HepG2 (cell line): ENCODE results near the gene CAMSAP3. TPM values are rescaled to one million over a fixed set of nuclear protein-coding genes. Genes with fewer than 3 reads are reported as not detected.
A peak's percentile ranks its signal among the peaks of the same experiment; 100 is the strongest.

Experiments used
- E2F5 ChIP-seq: sonication (generic); formaldehyde crosslinking; conservative IDR thresholded peaks from 2 replicates; pipeline ENCODE4 v1.4.0; 2020; ENCODE audit warnings: missing genetic modification reagents
- FOXK2 ChIP-seq: fragments of 450-650 bp; IDR thresholded peaks from 2 replicates; pipeline ENCODE4 v1.6.1; 2016
- NCOA2 ChIP-seq: sonication (generic); formaldehyde crosslinking; IDR thresholded peaks from 2 replicates; pipeline ENCODE4 v1.8.0; 2022; ENCODE audit warnings: inconsistent platforms
- PTBP1 ChIP-seq: fragments of 200-400 bp; formaldehyde crosslinking; IDR thresholded peaks from 2 replicates; pipeline ENCODE4 v1.6.1; 2018; ENCODE audit warnings: low read length, low read depth; ENCODE audit not compliant: poor library complexity, severe bottlenecking
- SOX13 ChIP-seq, 3 experiments: fragments of 450-650 bp in 1 of 3; sonication (generic) in 1 of 3; formaldehyde crosslinking in 1 of 3; IDR thresholded peaks in 2 of 3; conservative IDR thresholded peaks in 1 of 3; 2 replicates each; pipeline versions ENCODE4 v1.5.0 to v1.6.1; 2016 to 2020; ENCODE audit warnings: antibody characterized with exemption in 1 of 3, mild to moderate bottlenecking in 1 of 3, missing compliant biosample characterization in 1 of 3, missing genetic modification reagents in 1 of 3, moderate library complexity in 1 of 3
- XRCC5 ChIP-seq: fragments of 200-400 bp; formaldehyde crosslinking; optimal IDR thresholded peaks from 2 replicates; pipeline ENCODE3; 2017; ENCODE audit warnings: mild to moderate bottlenecking, low read length
- ZFYVE20 ChIP-seq: sonication (generic); formaldehyde crosslinking; IDR thresholded peaks from 2 replicates; pipeline ENCODE4 v1.8.0; 2023; ENCODE audit warnings: low read depth, mild to moderate bottlenecking, moderate library complexity, missing genetic modification reagents, borderline replicate concordance
- ZNF263 ChIP-seq: sonication (generic); formaldehyde crosslinking; IDR thresholded peaks from 2 replicates; pipeline ENCODE4 v1.4.0; 2020; ENCODE audit warnings: missing genetic modification reagents
- ZNF292 ChIP-seq: sonication (generic); formaldehyde crosslinking; IDR thresholded peaks from 2 replicates; pipeline ENCODE4 v1.8.1; 2022; ENCODE audit warnings: mild to moderate bottlenecking, low read depth, missing genetic modification reagents, borderline replicate concordance
- ZNF446 ChIP-seq: sonication (generic); formaldehyde crosslinking; IDR thresholded peaks from 2 replicates; pipeline ENCODE4 v1.5.0; 2020; ENCODE audit warnings: mild to moderate bottlenecking, missing genetic modification reagents
- ZNF557 ChIP-seq: sonication (generic); formaldehyde crosslinking; IDR thresholded peaks from 2 replicates; pipeline ENCODE4 v1.4.0; 2020; ENCODE audit warnings: missing genetic modification reagents
- ZNF704 ChIP-seq: sonication (generic); formaldehyde crosslinking; IDR thresholded peaks from 2 replicates; pipeline ENCODE4 v1.8.1; 2023; ENCODE audit warnings: mild to moderate bottlenecking, inconsistent platforms, moderate library complexity, missing genetic modification reagents, borderline replicate concordance
- ZNF879 ChIP-seq: sonication (generic); formaldehyde crosslinking; IDR thresholded peaks from 2 replicates; pipeline ENCODE4 v1.8.1; 2023; ENCODE audit warnings: missing genetic modification reagents
- polyA plus RNA-seq, 8 experiments: library from polyadenylated mRNA; depleted of rRNA in 3 of 8; stranded (reverse) in 7 of 8; unstranded in 1 of 8; fragments of >200 nt; fragmentation: Illumina TruSeq in 4 of 8; extraction: Trizol in 4 of 8; gene quantifications; 2 replicates each; pipeline versions ENCODE4 v1.2.1 to v1.2.3, GENCODE V29; 2011 to 2016; ENCODE audit warnings: low read depth in 4 of 8, missing spikeins in 1 of 8, mixed read lengths in 1 of 8; ENCODE audit not compliant: insufficient read depth in 1 of 8
- total RNA-seq, 5 experiments: library from RNA; depleted of rRNA; stranded (reverse); fragments of >200 nt; fragmentation: Illumina TruSeq; extraction: Trizol; gene quantifications; 2 replicates each; pipeline ENCODE4 v1.2.3, GENCODE V29; 2016; ENCODE audit warnings: low read depth in 1 of 5
- TF ChIP-seq, protein P1 (sequence below): sonication (generic); formaldehyde crosslinking; IDR thresholded peaks from 2 replicates; pipeline ENCODE4 v1.4.0; 2020; ENCODE audit warnings: mild to moderate bottlenecking, missing genetic modification reagents
- TF ChIP-seq, protein P2 (sequence below), 2 experiments: sonication (generic) in 1 of 2; formaldehyde crosslinking in 1 of 2; IDR thresholded peaks; 2 replicates each; pipeline versions ENCODE4 v1.5.1 to v1.6.1; 2011 to 2020; ENCODE audit warnings: borderline replicate concordance in 1 of 2, low read depth in 1 of 2, low read length in 1 of 2, mild to moderate bottlenecking in 1 of 2, missing genetic modification reagents in 1 of 2, moderate library complexity in 1 of 2

The CAMSAP3 gene
- total and polyA plus RNA-seq, 2 of the 13 experiments (the other 11 are each of a cell fraction or from before 2014, with no cell fraction given): 10.8 to 11.8 TPM

GRCh38 chr19:7636691-7637373 lies 41.2 kb downstream of the CAMSAP3 start, which contains the start of gene STXBP2 (continued):
- TF ChIP-seq, protein P1, sequence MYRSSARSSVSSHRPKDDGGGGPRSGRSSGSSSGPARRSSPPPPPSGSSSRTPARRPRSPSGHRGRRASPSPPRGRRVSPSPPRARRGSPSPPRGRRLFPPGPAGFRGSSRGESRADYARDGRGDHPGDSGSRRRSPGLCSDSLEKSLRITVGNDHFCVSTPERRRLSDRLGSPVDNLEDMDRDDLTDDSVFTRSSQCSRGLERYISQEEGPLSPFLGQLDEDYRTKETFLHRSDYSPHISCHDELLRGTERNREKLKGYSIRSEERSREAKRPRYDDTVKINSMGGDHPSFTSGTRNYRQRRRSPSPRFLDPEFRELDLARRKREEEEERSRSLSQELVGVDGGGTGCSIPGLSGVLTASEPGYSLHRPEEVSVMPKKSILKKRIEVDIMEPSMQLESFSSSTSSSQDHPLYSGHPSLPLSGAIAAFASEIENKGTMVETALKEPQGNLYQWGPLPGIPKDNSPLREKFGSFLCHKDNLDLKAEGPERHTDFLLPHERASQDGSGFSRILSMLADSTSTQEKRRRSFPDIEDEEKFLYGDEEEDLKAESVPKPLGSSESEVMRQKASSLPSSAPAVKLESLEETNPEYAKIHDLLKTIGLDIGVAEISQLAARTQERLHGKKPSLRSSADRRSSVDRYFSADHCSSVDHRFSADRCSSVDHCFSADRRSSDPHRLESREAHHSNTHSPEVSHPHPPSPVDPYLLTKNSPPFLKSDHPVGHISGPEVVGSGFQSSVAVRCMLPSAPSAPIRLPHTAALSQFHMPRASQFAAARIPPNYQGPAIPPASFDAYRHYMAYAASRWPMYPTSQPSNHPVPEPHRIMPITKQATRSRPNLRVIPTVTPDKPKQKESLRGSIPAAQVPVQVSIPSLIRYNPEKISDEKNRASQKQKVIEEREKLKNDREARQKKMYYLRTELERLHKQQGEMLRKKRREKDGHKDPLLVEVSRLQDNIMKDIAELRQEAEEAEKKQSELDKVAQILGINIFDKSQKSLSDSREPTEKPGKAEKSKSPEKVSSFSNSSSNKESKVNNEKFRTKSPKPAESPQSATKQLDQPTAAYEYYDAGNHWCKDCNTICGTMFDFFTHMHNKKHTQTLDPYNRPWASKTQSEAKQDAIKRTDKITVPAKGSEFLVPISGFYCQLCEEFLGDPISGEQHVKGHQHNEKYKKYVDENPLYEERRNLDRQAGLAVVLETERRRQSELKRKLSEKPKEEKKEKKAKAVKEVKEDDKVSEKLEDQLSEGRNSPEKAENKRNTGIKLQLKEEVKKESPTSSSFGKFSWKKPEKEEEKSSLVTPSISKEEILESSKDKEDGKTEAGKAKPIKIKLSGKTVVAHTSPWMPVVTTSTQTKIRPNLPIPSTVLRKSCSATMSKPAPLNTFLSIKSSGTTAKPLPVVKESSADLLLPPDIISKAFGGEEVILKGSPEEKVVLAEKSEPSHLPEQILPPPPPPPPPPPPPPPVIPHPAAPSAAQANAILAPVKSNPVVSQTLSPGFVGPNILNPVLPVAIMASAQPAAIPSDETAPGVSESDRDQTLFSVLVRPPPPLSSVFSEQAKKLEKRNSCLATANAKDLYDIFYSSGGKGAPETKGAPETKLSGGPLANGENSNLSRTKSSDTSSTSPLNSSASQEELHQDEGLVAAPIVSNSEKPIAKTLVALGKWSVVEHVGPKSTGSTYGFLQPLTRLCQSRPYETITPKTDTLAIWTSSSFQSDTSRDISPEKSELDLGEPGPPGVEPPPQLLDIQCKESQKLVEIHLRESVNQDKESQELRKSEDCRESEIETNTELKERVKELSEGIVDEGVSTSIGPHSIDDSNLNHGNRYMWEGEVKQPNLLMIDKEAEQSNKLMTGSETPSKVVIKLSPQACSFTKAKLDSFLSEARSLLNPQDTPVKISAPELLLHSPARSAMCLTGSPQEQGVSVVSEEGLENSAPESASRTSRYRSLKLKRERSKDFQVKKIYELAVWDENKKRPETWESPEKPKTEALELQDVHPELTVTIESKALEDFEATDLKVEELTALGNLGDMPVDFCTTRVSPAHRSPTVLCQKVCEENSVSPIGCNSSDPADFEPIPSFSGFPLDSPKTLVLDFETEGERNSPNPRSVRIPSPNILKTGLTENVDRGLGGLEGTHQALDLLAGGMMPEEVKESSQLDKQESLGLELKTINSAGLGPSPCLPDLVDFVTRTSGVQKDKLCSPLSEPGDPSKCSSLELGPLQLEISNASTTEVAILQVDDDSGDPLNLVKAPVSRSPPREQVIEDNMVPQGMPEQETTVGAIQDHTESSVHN: no peak
- no peak for TF ChIP-seq E2F5 (CRISPR knock-in tag)
- 0 out of 2 replicates have a peak, but pooled peaks have one; percentile 70 for TF ChIP-seq ZNF446 (CRISPR knock-in tag)
- TF ChIP-seq SOX13 (IDR thresholded peaks at IDR 0.05): no peak
- no peak for TF ChIP-seq SOX13 (CRISPR knock-in tag; conservative IDR thresholded peaks at IDR 0.05 in 1 of 2, IDR thresholded peaks at IDR 0.05 in 1 of 2)
- peak; percentile 82 for TF ChIP-seq ZNF704
- TF ChIP-seq PTBP1: no peak
- 0 out of 2 replicates have a peak, but pooled peaks have one; percentile 47 for TF ChIP-seq ZNF557 (CRISPR knock-in tag)
- TF ChIP-seq FOXK2: no peak
- TF ChIP-seq, protein P2, sequence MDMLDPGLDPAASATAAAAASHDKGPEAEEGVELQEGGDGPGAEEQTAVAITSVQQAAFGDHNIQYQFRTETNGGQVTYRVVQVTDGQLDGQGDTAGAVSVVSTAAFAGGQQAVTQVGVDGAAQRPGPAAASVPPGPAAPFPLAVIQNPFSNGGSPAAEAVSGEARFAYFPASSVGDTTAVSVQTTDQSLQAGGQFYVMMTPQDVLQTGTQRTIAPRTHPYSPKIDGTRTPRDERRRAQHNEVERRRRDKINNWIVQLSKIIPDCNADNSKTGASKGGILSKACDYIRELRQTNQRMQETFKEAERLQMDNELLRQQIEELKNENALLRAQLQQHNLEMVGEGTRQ (IDR thresholded peaks at IDR 0.05; ENCODE audit: low read depth, low read length): no peak
- TF ChIP-seq, protein P2 (CRISPR knock-in tag; IDR thresholded peaks at IDR 0.05; ENCODE audit: borderline replicate concordance): 0 out of 2 replicates have a peak, but pooled peaks have one; percentile 19
- TF ChIP-seq ZNF263: peak; percentile 77
- TF ChIP-seq NCOA2: no peak
- TF ChIP-seq ZNF879: no peak
- no peak for TF ChIP-seq ZNF292
- TF ChIP-seq ZFYVE20 (CRISPR knock-in tag): peak; percentile 74; the same call in 1 of the 2 replicates
- TF ChIP-seq XRCC5: no peak
